Astrocyte (in vitro differentiated cells and primary cell): ENCODE measurements around the gene SCN8A. TPM values are rescaled to one million over a fixed set of nuclear protein-coding genes. Genes with fewer than 3 reads are reported as not detected.

Experiments
- DNase-seq: peaks from one replicate; pipeline ENCODE4 v3.0.0-alpha.2; 2010; ENCODE audit warnings: low read depth
- FAIRE-seq: peaks from 2 replicates; lab custom pipeline; 2011; peaks lifted over from hg19 to GRCh38; lab: Jason Lieb, UNC
- H2AFZ ChIP-seq: 2 replicates; pipeline ENCODE4 v1.6.0; 2012; ENCODE audit warnings: low read depth, low read length, inconsistent platforms
- H3K27ac ChIP-seq: 2 replicates; pipeline ENCODE4 v1.5.1; 2011; ENCODE audit warnings: low read depth, low read length, inconsistent platforms
- H3K27me3 ChIP-seq: 2 replicates; pipeline ENCODE4 v1.6.0; 2011; ENCODE audit warnings: low read length, inconsistent platforms; ENCODE audit not compliant: insufficient read depth
- H3K36me3 ChIP-seq: 2 replicates; pipeline ENCODE4 v1.5.1; 2011; ENCODE audit warnings: low read length, inconsistent platforms; ENCODE audit not compliant: insufficient read depth
- H3K4me1 ChIP-seq: 2 replicates; pipeline ENCODE4 v1.5.1; 2011; ENCODE audit warnings: low read length, inconsistent platforms; ENCODE audit not compliant: insufficient read depth
- H3K4me2 ChIP-seq: 2 replicates; pipeline ENCODE4 v1.6.0; 2012; ENCODE audit warnings: low read length, inconsistent platforms
- H3K4me3 ChIP-seq: 2 replicates; pipeline ENCODE4 v1.5.1; 2011; ENCODE audit warnings: low read depth, mild to moderate bottlenecking, low read length, inconsistent platforms; ENCODE audit not compliant: insufficient read depth
- H3K79me2 ChIP-seq: 2 replicates; pipeline ENCODE4 v1.6.0; 2012; ENCODE audit warnings: mild to moderate bottlenecking, low read length, inconsistent platforms; ENCODE audit not compliant: insufficient read depth
- H3K9ac ChIP-seq: 2 replicates; pipeline ENCODE4 v1.6.0; 2012; ENCODE audit warnings: mild to moderate bottlenecking, low read length, inconsistent platforms
- H3K9me3 ChIP-seq: 2 replicates; pipeline ENCODE4 v1.5.1; 2012; ENCODE audit warnings: low read depth, mild to moderate bottlenecking, low read length, inconsistent platforms; ENCODE audit not compliant: insufficient read depth
- H4K20me1 ChIP-seq: 2 replicates; pipeline ENCODE4 v1.6.0; 2012; ENCODE audit warnings: low read length, inconsistent platforms; ENCODE audit not compliant: insufficient read depth
- H3K27ac Mint-ChIP-seq: one replicate; pipeline ENCODE4 v1.8.0; 2021; ENCODE audit warnings: mild to moderate bottlenecking, mixed read lengths; ENCODE audit not compliant: unreplicated experiment
- H3K27me3 Mint-ChIP-seq: one replicate; pipeline ENCODE4 v1.8.0; 2021; ENCODE audit warnings: low read depth, mixed read lengths; ENCODE audit not compliant: unreplicated experiment
- H3K36me3 Mint-ChIP-seq: one replicate; pipeline ENCODE4 v1.8.0; 2021; ENCODE audit warnings: low read depth, mixed read lengths; ENCODE audit not compliant: unreplicated experiment
- H3K4me1 Mint-ChIP-seq: one replicate; pipeline ENCODE4 v1.8.0; 2021; ENCODE audit warnings: low read depth, mixed read lengths; ENCODE audit not compliant: unreplicated experiment
- H3K4me3 Mint-ChIP-seq: one replicate; pipeline ENCODE4 v1.8.0; 2021; ENCODE audit warnings: mild to moderate bottlenecking, moderate library complexity, mixed read lengths; ENCODE audit not compliant: unreplicated experiment
- H3K9me3 Mint-ChIP-seq: one replicate; pipeline ENCODE4 v1.8.0; 2021; ENCODE audit warnings: mild to moderate bottlenecking, mixed read lengths; ENCODE audit not compliant: unreplicated experiment
- CTCF ChIP-seq: IDR thresholded peaks from 2 replicates; pipeline ENCODE4 v1.5.1; 2011; ENCODE audit warnings: low read depth, mild to moderate bottlenecking, inconsistent platforms, low read length, moderate library complexity; ENCODE audit not compliant: insufficient read depth
- EZH2 ChIP-seq: IDR thresholded peaks from 2 replicates; pipeline ENCODE4 v1.6.1; 2012; ENCODE audit warnings: mild to moderate bottlenecking, low read length, inconsistent platforms; ENCODE audit not compliant: insufficient read depth
- total RNA-seq: library from RNA; stranded (reverse); gene quantifications from 2 replicates; pipeline ENCODE4 v1.2.1, GENCODE V29; 2021

SCN8A gene
- total RNA-seq, 1 donor from 2014 or later: 6.5 TPM

DNA sequence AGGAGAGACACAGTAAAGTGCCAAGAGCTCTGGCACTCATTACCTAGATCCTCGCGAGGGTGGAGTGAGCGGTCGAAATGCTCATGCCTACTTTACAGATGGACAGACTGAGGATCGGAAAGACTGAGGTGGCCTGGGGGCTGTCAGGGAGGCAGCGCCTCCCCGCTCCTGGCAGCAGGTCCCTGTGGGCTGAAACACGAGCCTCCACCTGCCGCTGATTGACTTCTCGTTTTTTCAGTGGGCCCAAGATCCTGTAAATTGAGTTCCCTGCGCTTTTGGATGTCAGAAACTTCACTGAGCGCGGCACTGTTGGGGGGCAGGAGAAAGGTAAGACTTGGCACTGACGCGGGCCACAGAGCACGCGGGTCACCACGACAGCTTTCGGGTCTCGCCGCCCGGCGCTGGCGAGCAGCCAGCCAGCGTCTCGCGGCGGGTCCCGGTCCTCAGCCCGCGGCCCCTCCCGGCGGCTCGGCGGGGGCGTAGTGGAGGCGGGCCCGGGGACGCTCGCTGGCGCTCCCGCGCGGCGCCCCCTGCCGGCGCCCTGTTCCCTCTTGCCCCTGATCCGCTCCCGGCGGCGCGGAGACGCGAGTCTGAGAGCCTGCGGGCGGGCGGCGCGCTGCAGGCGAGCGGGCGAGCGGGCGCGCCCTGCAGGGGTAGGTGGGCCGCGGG, 552 bp upstream of the SCN8A start:
- H3K79me2 ChIP-seq: peaks cover 24% of the 10 kb centered on the region
- H3K4me3 ChIP-seq: peak overlapping the region; percentile 74
- TF ChIP-seq EZH2 (no peak), CTCF (peak; percentile 23)
- Mint-ChIP-seq H3K36me3 (no peaks in the 10 kb centered on the region), H3K27ac (peak overlapping the region; percentile 48), H3K4me1 (peaks cover 3% of the 10 kb centered on the region), H3K27me3 (peaks cover 4% of the 10 kb centered on the region), H3K4me3 (peak overlapping the region; percentile 85), H3K9me3 (peaks cover 2% of the 10 kb centered on the region)
- peaks cover 31% of the 10 kb centered on the region for H4K20me1 ChIP-seq
- no peaks in the 10 kb centered on the region for H3K9me3 ChIP-seq
- H3K27me3 ChIP-seq: no peaks in the 10 kb centered on the region
- DNase-seq (peak; percentile 51), FAIRE-seq (no peak)
- H3K36me3 ChIP-seq: no peaks in the 10 kb centered on the region
- H2AFZ ChIP-seq: peak overlapping the region; percentile 61
- H3K4me2 ChIP-seq: peak overlapping the region; percentile 87
- H3K4me1 ChIP-seq: peaks cover 3% of the 10 kb centered on the region
- H3K9ac ChIP-seq: peak overlapping the region; percentile 78
- H3K27ac ChIP-seq: peak overlapping the region; percentile 55

DNA sequence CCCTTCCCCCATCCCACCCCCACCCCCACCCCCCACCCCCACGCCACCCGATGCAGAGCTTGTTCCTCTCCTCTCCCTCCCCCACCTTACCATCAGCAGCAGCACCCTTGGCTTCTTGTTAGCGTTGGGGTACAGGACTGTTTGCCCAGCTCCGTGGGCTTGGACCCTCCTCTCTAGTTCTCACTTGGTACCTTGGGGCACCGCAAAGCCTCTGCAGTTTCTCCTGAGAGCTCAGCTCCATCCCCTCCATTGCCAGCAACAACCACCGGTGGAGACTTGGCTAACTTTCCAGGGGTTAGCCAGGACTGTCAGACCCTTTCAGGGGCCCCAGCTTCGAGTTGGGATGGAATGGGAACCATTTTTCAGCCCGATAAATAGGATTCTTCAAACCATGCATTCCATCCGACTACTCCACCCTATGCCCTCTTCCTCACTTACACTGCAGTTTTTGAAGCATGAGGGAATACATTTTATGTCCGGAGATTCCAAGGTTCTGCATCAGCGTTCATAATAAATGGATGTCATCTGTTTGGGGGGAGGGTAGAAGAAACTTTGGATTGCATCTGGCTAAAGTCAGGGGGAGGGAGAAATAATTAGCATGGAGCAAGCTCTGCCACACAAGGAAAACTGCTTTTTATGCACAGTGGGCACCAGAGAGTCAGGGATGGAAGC, 1.1 kb downstream of the SCN8A start:
- no peaks in the 10 kb centered on the region for H3K9me3 ChIP-seq
- Mint-ChIP-seq H3K27ac (peak overlapping the region; percentile 77), H3K36me3 (no peaks in the 10 kb centered on the region), H3K4me3 (peak overlapping the region; percentile 90), H3K27me3 (peaks cover 7% of the 10 kb centered on the region), H3K4me1 (peaks cover 3% of the 10 kb centered on the region), H3K9me3 (no peaks in the 10 kb centered on the region)
- peak overlapping the region; percentile 94 for H3K4me2 ChIP-seq
- FAIRE-seq (peak; percentile 26), DNase-seq (peak; percentile 81)
- H3K27ac ChIP-seq: peak overlapping the region; percentile 65
- TF ChIP-seq CTCF (no peak), EZH2 (no peak)
- H3K4me1 ChIP-seq: peaks cover 3% of the 10 kb centered on the region
- no peaks in the 10 kb centered on the region for H3K27me3 ChIP-seq
- peaks cover 47% of the 10 kb centered on the region for H4K20me1 ChIP-seq
- no peaks in the 10 kb centered on the region for H3K36me3 ChIP-seq
- peaks cover 38% of the 10 kb centered on the region for H3K79me2 ChIP-seq
- H2AFZ ChIP-seq: peak overlapping the region; percentile 27
- peak overlapping the region; percentile 85 for H3K4me3 ChIP-seq
- peak overlapping the region; percentile 87 for H3K9ac ChIP-seq

GRCh38 chr12:51593021-51593420, 2.0 kb downstream of the SCN8A start:
- H3K27ac Mint-ChIP-seq: no peak overlapping the region
- no peaks in the 10 kb centered on the region for H3K9me3 Mint-ChIP-seq
- DNase-seq (no peak), FAIRE-seq (no peak)
- Histone ChIP-seq H3K36me3 (no peaks in the 10 kb centered on the region), H2AFZ (no peak overlapping the region), H3K9me3 (no peaks in the 10 kb centered on the region), H3K4me2 (peak overlapping the region; percentile 94), H3K4me1 (peaks cover 3% of the 10 kb centered on the region), H3K9ac (no peak overlapping the region), H3K4me3 (no peak overlapping the region), H3K27ac (no peak overlapping the region), H3K27me3 (no peaks in the 10 kb centered on the region), H3K79me2 (peaks cover 43% of the 10 kb centered on the region), H4K20me1 (peaks cover 54% of the 10 kb centered on the region)
- H3K27me3 Mint-ChIP-seq: peaks cover 7% of the 10 kb centered on the region
- no peak for TF ChIP-seq CTCF
- H3K36me3 Mint-ChIP-seq: no peaks in the 10 kb centered on the region
- H3K4me3 Mint-ChIP-seq: no peak overlapping the region
- peaks cover 3% of the 10 kb centered on the region for H3K4me1 Mint-ChIP-seq
